NCI-H526 treated with DMSO at 0.1 percent for 48 hours (cell line): ENCODE data around the gene SETBP1.

Experiments
- DNase-seq: peaks from one replicate; lab custom pipeline; 2025; lab: John Stamatoyannopoulos, UW

Gene SETBP1

DNA sequence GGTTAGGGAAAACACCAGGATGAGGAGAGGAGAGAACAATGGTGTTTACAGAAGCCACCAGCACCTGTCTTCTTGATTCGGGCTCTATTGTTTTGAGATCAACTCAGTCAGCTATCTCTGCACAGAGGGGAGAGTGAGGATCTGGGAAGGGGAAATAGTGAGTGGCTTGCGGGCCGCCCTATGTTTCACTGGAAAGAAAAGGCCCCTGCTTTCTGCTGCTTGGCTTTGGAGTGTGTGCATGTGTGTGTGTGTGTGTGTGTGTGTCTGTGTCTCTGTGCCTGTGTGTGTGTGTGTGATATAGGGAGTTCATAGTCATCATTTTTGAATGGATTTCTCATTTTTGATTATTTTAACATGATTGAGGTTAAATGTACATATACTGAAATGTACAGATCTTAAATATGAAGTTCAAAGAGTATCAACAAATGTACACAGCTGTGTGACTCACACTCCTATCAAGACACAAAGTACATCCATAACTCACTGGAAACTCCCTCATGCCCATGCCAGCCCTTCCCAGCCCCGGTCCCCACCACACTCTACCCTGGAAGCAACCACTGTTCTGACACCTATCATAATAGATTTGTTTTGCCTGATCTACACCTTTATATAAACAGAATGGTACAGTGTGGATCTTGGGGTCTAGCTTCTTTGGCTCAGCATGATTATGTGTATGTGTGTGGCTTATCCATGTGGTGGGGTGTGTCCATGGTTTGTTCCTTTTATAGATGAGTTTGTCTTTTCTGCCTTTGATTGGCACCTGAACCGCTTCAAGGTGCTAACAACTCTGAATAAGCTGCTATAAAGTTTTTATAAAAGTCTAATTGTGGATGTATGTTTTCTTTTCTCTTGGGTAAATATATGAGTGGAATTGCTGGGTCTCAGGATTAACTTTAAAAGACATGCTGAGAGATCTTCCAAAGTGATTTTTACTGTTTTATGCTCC, 258.3 kb downstream of the SETBP1 start:
- DNase-seq, result no peak

DNA sequence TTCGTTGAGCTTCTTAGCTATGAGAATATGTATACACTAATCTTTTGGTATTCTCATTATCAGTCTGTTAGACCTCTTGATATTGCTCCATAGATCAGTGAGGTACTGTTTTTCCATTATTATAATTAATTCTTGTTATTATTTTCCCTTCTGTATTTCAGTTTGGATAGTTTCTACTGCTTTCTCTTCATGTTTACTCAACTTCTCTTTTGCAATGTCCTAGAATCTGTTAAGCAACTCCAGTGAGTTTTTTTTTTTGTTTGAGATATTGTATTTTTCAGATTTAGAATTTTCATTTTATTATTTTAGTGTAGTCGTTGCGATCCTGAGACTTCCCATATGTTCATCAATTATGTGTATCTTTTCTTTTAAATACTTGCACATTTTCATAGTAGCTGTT, 260.8 kb downstream of the SETBP1 start:
- no peak for DNase-seq

- no peak for DNase-seq
Observed at GRCh38 chr18:44942073-44942472, 261.4 kb downstream of the SETBP1 start.

GRCh38 chr18:44943311-44943881, 262.7 kb downstream of the SETBP1 start:
- no peak for DNase-seq

DNA sequence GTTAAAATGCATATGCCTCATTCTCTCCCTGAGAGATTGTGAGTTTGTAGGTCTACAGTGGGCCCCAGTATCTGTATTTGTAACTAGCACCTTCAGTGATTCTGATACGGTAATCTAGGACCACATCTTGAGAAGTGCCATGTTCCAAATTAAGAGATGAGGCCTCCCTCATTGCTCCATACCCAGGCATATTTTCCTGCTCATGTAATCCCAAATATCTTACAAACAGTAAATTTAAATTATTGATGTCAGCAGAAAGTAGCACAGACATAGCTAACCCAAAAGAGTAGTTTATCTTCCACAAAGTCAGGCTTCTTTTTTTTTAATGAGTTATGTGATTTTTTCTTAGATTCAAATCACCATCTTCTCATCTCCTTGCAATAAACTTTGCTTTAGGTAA, 263.8 kb downstream of the SETBP1 start:
- DNase-seq, result no peak

GRCh38 chr18:44945888-44946401, 265.3 kb downstream of the SETBP1 start:
- DNase-seq, result no peak

GRCh38 chr18:44946529-44947113, 265.9 kb downstream of the SETBP1 start:
- DNase-seq, result no peak

- DNase-seq, result no peak
Observed at GRCh38 chr18:44949967-44950366, 269.3 kb downstream of the SETBP1 start.

DNA sequence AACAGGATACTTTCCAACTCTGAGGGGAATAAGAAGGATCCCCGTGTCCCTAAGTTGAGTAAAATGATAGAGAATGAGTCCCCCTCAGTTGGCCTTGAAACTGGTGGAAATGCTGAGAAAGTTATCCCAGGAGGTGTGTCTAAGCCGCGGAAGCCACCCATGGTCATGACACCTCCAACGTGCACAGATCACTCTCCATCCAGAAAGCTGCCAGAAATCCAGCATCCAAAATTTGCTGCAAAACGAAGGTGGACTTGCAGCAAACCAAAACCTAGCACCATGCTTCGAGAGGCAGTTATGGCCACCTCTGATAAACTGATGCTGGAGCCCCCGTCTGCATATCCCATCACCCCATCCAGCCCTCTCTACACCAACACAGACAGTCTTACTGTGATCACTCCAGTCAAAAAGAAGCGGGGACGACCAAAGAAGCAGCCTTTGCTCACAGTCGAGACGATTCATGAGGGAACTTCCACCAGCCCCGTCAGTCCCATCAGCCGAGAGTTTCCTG, 270.1 kb downstream of the SETBP1 start:
- DNase-seq, result no peak

- DNase-seq, result no peak
Observed at GRCh38 chr18:44951748-44952147, 271.1 kb downstream of the SETBP1 start.

- no peak for DNase-seq
Observed at GRCh38 chr18:44954257-44954656, 273.6 kb downstream of the SETBP1 start.

- DNase-seq, result no peak
Observed at GRCh38 chr18:44955825-44956224, 275.1 kb downstream of the SETBP1 start.

- no peak for DNase-seq
Observed at GRCh38 chr18:44957025-44957424, 276.3 kb downstream of the SETBP1 start.

- DNase-seq, result no peak
Observed at GRCh38 chr18:44957461-44957860, 276.8 kb downstream of the SETBP1 start.

GRCh38 chr18:44958040-44958439, 277.4 kb downstream of the SETBP1 start:
- DNase-seq, result no peak

- no peak for DNase-seq
Observed at GRCh38 chr18:44958455-44958854, 277.8 kb downstream of the SETBP1 start.

DNA sequence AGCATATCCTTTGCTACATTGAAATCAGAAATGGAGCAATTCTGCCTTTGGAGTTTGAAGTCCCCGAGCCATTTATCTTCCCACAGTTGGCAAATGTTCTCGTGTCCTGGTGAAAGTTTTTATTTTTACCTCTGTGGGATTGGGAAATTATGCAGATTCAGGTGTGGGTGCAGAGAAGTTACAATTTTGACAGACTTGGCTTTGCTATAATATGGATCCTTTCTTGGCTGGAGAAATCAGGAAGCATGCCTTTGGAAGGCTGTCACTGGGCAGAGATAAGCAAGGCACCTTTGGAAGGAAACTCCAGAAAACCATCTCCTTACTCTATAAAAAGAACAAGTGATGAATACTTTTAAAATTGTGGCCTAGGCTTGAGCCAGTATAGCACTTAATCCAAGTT, 278.3 kb downstream of the SETBP1 start:
- no peak for DNase-seq

DNA sequence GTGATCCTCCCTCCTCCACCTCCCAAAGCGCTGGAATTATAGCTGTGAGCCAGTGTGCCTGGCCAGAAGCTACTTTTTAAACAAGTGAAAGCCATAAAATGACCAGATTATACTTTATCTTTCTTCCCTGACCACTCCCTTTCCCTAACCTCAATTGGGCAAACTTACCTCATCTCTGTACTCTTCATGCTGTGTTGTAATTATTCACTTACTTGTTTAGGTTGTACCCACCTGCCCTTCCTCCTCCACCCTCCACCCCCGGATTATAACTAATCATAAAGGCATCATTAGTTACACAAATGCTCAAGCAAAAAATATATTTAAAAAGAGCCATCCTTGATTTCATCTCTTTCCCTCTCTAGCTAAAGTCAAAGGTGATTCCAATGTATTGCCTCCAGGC, 279.9 kb downstream of the SETBP1 start:
- no peak for DNase-seq

DNA sequence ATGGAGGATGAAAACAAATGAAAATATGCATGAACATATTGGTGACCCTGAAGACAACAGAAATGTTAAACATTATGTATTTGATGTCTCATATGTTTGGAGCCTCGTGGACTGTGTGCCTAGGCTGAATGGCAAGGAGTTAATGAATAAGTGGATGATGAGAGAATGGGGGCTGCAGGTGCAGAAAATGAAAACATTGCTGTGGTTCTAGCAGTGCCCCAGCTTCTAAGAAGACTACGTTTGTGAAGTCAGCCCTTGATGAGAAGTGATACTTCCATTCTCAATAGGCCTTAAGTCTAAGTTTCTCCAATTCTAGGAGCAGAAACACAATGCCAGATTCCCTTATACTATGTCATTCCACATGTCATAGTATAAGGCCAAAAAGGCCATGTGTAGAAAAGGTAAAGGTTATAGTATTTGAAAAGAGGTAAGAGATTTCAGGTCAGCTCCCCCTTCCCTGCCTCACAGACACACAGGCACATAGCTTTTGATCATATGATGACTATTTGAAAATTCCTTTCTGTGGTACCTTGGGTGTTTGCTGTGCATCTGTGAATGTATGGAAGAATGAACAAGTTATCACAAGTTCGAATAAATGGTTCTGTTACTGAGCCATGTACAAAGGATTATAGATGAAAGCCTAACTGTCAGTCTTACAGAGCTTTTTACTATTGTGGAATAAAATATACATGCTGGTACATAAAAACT, 280.8 kb downstream of the SETBP1 start:
- DNase-seq, result no peak

DNA sequence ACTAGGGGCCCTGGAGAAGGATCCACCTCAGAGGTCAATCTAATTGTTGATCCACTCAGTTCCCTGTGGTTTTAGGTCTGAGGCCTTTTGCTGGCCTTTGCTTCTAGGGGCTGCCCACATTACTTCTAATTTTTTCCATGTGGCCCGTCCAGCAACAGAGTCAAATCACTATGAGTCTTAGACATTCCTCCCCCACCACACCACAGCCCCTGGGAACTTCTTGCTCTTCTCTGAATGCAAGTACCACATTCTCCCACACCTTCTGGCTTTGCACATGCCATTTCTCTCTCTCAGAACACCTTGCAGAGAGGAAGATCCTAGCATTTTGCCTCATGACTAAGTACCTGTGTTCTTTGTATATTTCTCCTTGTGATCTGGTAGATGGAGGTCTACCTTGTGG, 286.9 kb downstream of the SETBP1 start:
- DNase-seq, result no peak

- no peak for DNase-seq
Observed at GRCh38 chr18:44968336-44968735, 287.6 kb downstream of the SETBP1 start.

DNA sequence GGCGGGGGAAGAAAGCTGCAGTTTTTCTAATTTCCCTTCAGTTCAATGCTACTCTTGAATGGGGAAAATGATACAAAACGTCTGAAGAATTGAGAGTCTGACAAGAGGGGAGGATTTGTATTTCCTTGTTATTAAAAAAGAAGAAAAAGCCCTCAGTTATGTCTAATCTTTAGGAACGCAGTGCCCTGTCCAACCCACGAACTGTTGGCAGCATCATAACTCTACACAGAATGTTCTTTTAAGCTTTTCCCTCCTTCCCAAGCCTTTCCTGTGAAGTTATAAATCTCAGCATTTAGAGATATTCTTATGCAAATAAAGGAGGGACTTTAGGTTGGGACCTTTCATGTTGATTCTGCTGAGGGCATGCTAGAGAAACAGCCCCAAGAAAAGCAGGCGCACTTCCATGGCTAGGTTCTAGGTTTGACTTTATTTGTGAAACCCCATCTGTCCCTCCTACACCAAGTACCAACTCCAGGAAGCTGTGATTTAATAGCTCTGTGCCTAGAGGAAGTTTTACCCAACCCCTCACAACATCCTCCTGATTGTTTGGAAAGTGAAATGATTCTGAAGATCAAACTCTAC, 288.6 kb downstream of the SETBP1 start:
- DNase-seq, result no peak
